Thymus (tissue), 11 donors: ENCODE data around the gene RRP12. TPM values are rescaled to one million over a fixed set of nuclear protein-coding genes. Genes with fewer than 3 reads are reported as not detected.

ENCODE experiments used
- DNase-seq, 9 donors: peaks; one replicate each; pipeline ENCODE4 v3.0.0-alpha.2; 2013; ENCODE audit warnings: low spot score in 9 of 9, low read depth in 6 of 9, missing footprints in 1 of 9
- H3K27ac ChIP-seq, 2 donors: one replicate each; pipeline ENCODE4 v1.5.1; 2013; ENCODE audit warnings: control low read depth in 1 of 2, low read depth in 1 of 2, low read length in 1 of 2, mild to moderate bottlenecking in 1 of 2, moderate library complexity in 1 of 2
- H3K27me3 ChIP-seq, 2 donors: one replicate each; pipeline ENCODE4 v1.5.1; 2013; ENCODE audit warnings: low read length in 1 of 2; ENCODE audit not compliant: control insufficient read depth in 2 of 2, insufficient read depth in 1 of 2
- H3K36me3 ChIP-seq, 2 donors: one replicate each; pipeline ENCODE4 v1.5.1; 2013; ENCODE audit warnings: low read length in 1 of 2, mild to moderate bottlenecking in 1 of 2, moderate library complexity in 1 of 2; ENCODE audit not compliant: control insufficient read depth in 2 of 2, insufficient read depth in 2 of 2
- H3K4me1 ChIP-seq, 2 donors: one replicate each; pipeline ENCODE4 v1.5.1; 2013; ENCODE audit warnings: low read length in 2 of 2; ENCODE audit not compliant: control insufficient read depth in 2 of 2, insufficient read depth in 2 of 2
- H3K4me3 ChIP-seq, 2 donors: one replicate each; pipeline ENCODE4 v1.5.1; 2013; ENCODE audit warnings: low read length in 2 of 2, control low read depth in 1 of 2, mild to moderate bottlenecking in 1 of 2
- H3K9me3 ChIP-seq, 2 donors: one replicate each; pipeline ENCODE4 v1.5.1; 2013; ENCODE audit warnings: low read length in 1 of 2, mild to moderate bottlenecking in 1 of 2; ENCODE audit not compliant: control insufficient read depth in 2 of 2, insufficient read depth in 1 of 2
- WGBS: extraction: QIAGEN DNeasy Blood & Tissue Kit; methylation state at CpG from one replicate; pipeline ENCODE4 v1.1.7; 2013; 5-methylcytosine and 5-hydroxymethylcytosine counted together
- polyA plus RNA-seq: library from polyadenylated mRNA; stranded (reverse); fragments of 200-250 nt; gene quantifications from one replicate; pipeline ENCODE4 v1.2.3, GENCODE V29; 2013
- total RNA-seq: library from RNA; stranded (reverse); fragments of 120-200 nt; gene quantifications from one replicate; pipeline ENCODE4 v1.2.4, GENCODE V29; 2013
- donor health status: healthy.

The RRP12 gene
- total and polyA plus RNA-seq, 2 donors = 8.5 to 18.9 TPM

- 98% methylated on average over 5 of the region's 5 CpGs for WGBS
- H3K27me3 ChIP-seq = no peaks in the 10 kb centered on the region
- peaks cover 20 to 25% of the 10 kb centered on the region in 2 donors for H3K4me1 ChIP-seq
- H3K36me3 ChIP-seq = peaks cover 0 to 12% of the 10 kb centered on the region in 2 donors
- DNase-seq = no peak
- H3K9me3 ChIP-seq = no peaks in the 10 kb centered on the region
- H3K4me3 ChIP-seq = no peak overlapping the region
- H3K27ac ChIP-seq = no peak overlapping the region
Measured at GRCh38 chr10:97329766-97330165, 71.4 kb downstream of the RRP12 start.

GRCh38 chr10:97328646-97329453 lies 72.3 kb downstream of the RRP12 start:
- no peak overlapping the region for H3K27ac ChIP-seq
- no peak for DNase-seq
- no peaks in the 10 kb centered on the region for H3K27me3 ChIP-seq
- H3K9me3 ChIP-seq = no peaks in the 10 kb centered on the region
- H3K4me1 ChIP-seq = peaks cover 20 to 25% of the 10 kb centered on the region in 2 donors
- no peak overlapping the region for H3K4me3 ChIP-seq
- 94% methylated on average over 3 of the region's 3 CpGs for WGBS
- H3K36me3 ChIP-seq = peaks cover 0 to 12% of the 10 kb centered on the region in 2 donors

- no peak overlapping the region for H3K4me3 ChIP-seq
- 96% methylated on average over 7 of the region's 7 CpGs for WGBS
- H3K36me3 ChIP-seq = peaks cover 0 to 12% of the 10 kb centered on the region in 2 donors
- H3K27me3 ChIP-seq = peaks cover 0 to under 1% of the 10 kb centered on the region in 2 donors
- no peak for DNase-seq
- H3K27ac ChIP-seq = no peak overlapping the region
- no peaks in the 10 kb centered on the region for H3K9me3 ChIP-seq
- H3K4me1 ChIP-seq = peaks cover 13 to 14% of the 10 kb centered on the region in 2 donors
Measured at GRCh38 chr10:97327348-97328294, 73.5 kb downstream of the RRP12 start.

GRCh38 chr10:97325754-97326153 lies 75.4 kb downstream of the RRP12 start:
- H3K4me1 ChIP-seq = peaks cover 8 to 9% of the 10 kb centered on the region in 2 donors
- no peak for DNase-seq

GRCh38 chr10:97323501-97323900 lies 77.6 kb downstream of the RRP12 start:
- H3K9me3 ChIP-seq = peaks cover 0 to 2% of the 10 kb centered on the region in 2 donors
- no peak overlapping the region for H3K27ac ChIP-seq
- WGBS = 97% methylated on average over 4 of the region's 4 CpGs
- H3K4me3 ChIP-seq = no peak overlapping the region
- no peaks in the 10 kb centered on the region for H3K36me3 ChIP-seq
- no peak for DNase-seq
- H3K27me3 ChIP-seq = peaks cover 0 to 30% of the 10 kb centered on the region in 2 donors
- H3K4me1 ChIP-seq = peaks cover 10 to 19% of the 10 kb centered on the region in 2 donors

More at GRCh38 chr10:97325754-97326153, 75.4 kb downstream of the RRP12 start:
- Histone ChIP-seq H3K36me3 (peaks cover 0 to 8% of the 10 kb centered on the region in 2 donors), H3K27ac (no peak overlapping the region), H3K4me3 (no peak overlapping the region), H3K9me3 (peaks cover 0 to 2% of the 10 kb centered on the region in 2 donors), H3K27me3 (peaks cover 0 to 19% of the 10 kb centered on the region in 2 donors)
- WGBS = 91% methylated on average over 9 of the region's 9 CpGs

GRCh38 chr10:97321804-97322190 lies 79.3 kb downstream of the RRP12 start:
- WGBS = 91% methylated on average over 3 of the region's 3 CpGs
- peaks cover 0 to 30% of the 10 kb centered on the region in 2 donors for H3K27me3 ChIP-seq
- peak overlapping the region; percentile 54 to 81 for H3K4me3 ChIP-seq
- no peak overlapping the region for H3K27ac ChIP-seq
- no peaks in the 10 kb centered on the region for H3K36me3 ChIP-seq
- DNase-seq = no peak
- H3K9me3 ChIP-seq = peaks cover 0 to 2% of the 10 kb centered on the region in 2 donors
- peaks cover 10 to 22% of the 10 kb centered on the region in 2 donors for H3K4me1 ChIP-seq

GRCh38 chr10:97321032-97321803 lies 79.9 kb downstream of the RRP12 start:
- H3K27ac ChIP-seq = peak overlapping the region in 1 of 2 donors; percentile 9
- H3K9me3 ChIP-seq = peaks cover 0 to 2% of the 10 kb centered on the region in 2 donors
- peaks cover 10 to 22% of the 10 kb centered on the region in 2 donors for H3K4me1 ChIP-seq
- whole genome bisulfite sequencing = 12% methylated on average over 38 of the region's 38 CpGs
- DNase-seq = peak in 1 of 9 donors; percentile 26
- peaks cover 0 to 30% of the 10 kb centered on the region in 2 donors for H3K27me3 ChIP-seq
- H3K4me3 ChIP-seq = peak overlapping the region; percentile 54 to 81
- H3K36me3 ChIP-seq = no peaks in the 10 kb centered on the region

GRCh38 chr10:97320480-97321031 lies 80.6 kb downstream of the RRP12 start:
- peak in 1 of 9 donors; percentile 34 for DNase-seq
- Histone ChIP-seq H3K4me3 (peak overlapping the region; percentile 54 to 81), H3K4me1 (peaks cover 10 to 22% of the 10 kb centered on the region in 2 donors), H3K36me3 (no peaks in the 10 kb centered on the region), H3K27ac (no peak overlapping the region), H3K9me3 (peaks cover 0 to 2% of the 10 kb centered on the region in 2 donors), H3K27me3 (peaks cover 0 to 30% of the 10 kb centered on the region in 2 donors)
- WGBS = 7% methylated on average over 24 of the region's 24 CpGs
